OCI-M2 (cell line): ENCODE measurements around the gene CDX2.

ENCODE experiments used
- DNase-seq: peaks from one replicate; lab custom pipeline; 2025; ENCODE audit not compliant: unreplicated experiment; lab: John Stamatoyannopoulos, UW

CDX2 gene

DNA sequence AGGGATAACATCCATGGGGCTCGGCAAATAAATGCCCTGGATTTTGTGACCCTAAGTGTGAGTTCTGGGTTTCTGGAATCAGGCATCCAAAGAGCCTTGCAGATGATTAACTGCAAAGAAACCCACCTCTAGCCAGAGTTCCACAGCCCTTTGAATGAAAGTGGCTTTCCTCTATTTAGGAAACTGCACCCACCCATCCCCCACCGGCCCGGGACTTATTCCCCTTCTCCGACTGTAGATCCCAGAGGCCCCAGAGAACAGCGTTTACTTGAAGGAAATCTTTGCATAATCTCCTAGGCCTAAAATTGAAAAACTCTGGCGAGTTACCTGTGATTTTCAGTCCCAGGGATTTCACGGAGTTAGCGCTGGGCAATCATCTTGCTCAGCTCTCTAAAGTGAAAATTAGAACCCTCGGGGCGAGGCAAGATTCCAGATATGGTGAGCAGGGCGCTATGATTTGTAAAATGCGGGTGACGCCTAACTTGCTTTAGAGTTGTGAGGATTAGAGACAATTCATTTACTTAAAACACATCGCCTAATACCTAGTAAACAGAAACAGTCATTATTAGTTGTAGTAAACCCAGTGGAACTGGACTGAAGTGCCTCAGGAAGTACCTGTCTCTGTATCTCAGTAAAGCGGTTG lies 10.0 kb upstream of the CDX2 start:
- DNase-seq, result no peak

DNA sequence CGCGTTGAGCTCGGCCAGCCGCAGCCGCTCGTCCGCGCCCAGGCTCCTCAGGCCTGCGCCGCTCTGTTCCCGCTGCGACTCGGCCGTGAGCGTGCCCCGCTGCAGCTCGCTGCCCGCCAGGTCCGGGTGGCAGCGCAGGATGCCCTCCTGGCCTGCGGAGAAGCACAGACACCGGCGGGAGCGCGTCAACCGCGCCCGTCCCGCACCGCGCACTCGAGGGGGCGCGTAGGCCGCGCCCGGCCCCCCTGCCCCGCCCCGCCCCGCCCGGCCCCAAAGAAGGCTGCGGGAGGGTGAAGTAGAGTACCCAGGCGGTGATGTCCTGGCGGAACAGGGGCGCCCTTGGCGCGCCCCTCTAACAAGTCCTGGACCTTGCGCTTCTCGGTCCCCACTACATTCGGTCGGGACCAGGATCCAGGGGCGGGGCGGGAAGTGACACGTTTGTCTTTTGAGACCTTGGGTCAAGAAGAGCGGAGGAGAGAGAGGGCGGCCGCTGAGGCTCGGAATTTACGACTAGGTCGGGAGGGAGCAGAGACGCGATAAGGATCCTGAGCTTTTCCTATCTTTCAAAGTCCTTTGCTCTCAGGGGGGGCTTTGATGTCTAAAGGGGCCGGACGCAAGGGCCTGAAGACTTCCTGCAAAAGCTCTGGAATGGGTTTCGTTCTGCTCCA lies 9.3 kb upstream of the CDX2 start:
- no peak for DNase-seq

DNA sequence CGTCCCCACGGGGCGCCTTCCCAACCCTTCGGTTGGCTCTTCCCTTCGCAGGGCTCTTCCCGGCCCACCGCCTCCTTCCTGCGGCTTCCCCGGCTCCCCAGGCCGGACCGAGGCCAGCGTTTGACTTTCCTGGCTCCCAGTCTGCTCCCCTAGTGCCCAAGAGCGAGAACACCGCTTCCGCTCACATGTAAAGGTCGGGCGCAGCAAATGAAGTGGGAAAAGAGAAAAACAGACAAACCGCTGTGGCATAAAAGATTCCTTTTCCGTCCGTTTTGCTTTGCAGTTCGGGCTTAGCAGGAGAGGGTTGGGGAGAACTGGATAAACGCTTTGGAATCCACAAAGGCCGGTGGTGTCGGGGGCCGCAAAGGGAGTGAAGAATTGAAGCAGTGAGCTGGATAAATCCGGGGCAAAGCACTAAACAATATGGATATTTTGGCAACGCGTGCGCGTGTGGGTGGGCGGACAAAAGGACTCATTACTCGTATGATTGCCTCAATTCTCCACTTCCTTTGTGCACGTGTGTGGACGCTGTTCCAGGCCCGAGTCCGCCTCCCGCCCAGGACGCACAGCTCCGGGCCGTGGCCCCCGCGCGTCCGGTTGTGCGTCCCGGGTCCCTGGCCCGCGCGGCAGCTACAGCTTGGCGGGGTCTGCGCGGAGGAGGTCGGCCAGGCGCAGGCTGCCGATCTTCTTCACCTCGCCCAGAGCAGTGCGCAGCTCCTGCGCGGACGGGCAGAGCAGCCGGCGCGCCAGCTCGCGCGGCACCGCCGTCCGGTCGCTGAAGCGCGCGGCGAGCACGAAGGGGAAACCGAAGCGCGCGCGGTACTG lies 8.6 kb upstream of the CDX2 start:
- DNase-seq, result no peak

DNA sequence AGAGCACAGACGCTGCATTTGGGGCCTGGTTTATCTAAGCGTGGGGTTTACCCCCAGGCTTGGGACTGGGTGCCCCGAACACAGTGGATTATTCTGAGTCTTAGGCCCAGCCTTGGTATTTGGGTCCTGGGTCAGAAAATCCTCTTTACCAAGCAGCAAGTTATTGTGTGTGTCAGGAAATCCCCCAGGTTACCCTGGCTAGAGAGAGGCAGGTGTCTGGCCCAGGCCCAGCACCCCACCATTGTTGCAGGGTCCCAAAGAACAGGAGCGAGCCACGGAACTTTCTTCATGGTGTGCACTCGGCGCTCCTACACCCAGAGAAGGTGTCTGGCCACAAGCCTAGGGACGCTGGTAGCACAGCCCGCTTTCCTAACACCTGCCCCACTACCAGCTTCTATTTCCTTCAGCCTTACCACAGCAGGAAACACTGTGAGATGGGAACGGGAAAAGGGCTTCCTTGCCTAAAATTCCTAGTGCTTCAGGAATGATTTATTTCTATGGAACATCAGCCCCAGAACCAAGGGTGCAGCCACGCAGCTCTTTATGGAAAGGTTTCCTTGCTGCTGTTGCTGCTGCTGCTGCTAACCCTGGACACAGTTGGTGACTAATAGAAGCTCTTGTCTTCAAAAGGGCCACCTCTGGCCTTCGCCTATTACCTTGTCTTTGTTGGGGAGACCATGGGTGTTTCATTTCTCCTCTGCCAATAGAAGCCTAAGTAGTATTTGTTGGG lies 7.4 kb upstream of the CDX2 start:
- DNase-seq, result no peak

DNA sequence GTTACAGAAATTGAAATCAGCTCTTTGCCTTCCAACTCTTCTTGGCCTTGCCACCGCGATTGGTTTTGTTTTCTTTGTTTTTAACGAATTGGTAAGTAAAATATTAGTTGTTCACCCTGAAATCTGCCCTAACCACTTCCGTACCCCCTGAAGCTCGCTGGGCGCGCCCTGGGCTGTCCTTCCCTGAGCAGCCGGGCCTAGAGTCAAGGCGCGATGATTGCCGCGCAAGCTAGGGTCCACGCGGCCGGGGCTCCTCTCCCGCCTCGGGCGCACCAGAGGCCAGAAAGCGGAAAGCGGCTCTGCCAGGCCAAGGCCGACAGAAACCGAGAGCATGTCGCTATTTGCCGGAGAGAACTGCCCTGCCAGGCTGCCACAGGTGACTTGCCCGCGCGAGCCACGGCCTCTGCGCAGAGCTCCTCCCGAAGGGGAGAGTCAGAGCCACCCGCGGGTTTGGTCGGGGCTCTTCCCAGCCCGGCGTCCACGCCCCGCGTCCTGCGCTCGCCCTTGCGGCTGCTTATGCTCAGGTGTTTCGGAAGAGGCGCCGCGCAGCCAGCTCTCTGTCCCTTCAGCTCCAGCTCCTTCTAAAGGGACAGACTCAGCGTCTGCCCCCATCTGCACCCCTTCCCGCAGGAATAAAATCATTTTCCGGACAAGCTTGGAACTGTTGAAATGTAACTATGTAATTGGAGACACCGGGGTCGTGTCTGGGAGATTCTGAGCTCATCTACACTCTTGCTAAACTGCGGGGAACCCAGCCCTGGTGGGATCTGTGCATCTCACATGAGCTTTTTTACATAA lies 6.6 kb upstream of the CDX2 start:
- no peak for DNase-seq

DNA sequence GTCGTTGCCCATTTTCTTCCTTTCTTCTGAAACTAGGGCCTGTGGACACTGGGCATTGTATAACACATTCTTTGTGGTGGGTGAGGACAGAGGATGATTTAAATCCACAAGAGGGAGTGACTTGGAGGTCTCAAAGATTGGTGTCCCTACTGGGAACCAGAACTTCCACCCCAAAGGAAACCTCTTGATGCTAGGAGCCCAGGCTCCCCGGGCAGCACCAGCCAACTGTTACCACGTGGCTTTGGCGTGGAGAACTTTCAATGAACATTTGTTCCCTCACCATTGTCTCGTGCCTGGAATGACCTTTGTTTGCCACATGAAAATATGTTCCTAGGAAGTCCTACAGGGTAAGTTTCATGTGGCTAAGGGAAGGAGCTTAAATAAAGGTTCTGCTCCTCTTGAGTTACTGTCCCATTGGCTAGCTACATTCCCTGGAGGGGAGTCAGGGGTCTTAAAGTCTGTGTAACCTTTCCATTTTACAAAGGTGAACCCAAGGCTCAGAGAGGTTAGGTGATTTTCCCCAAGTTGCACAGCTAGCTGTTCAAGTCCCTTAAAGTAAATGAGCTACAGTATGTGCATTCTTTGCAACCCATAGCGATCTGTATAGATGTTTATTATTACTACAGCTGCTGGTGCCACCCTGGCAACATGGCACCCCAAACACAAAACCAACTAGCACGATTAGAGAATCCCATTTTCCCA lies 5.0 kb upstream of the CDX2 start:
- DNase-seq, result no peak

DNA sequence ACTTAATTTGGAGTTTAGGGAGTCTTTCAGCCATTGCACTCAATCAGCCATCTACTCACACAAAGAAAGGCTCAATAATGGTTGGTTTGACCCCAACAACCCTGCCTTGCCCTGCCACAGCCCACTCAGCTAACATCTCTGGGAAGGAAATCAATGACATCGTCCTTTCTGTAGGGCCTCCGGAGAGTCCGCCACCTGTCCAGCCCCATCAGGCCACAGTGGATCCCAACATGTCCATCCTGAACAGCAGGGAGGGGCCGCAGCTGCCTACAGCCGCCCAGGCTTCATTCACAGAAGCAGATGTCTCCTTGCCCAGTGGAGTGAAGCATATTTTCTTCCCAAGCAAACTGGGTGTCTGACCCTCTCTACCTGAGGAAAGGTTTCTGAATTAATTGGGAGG lies 4.2 kb upstream of the CDX2 start:
- DNase-seq, result no peak

DNA sequence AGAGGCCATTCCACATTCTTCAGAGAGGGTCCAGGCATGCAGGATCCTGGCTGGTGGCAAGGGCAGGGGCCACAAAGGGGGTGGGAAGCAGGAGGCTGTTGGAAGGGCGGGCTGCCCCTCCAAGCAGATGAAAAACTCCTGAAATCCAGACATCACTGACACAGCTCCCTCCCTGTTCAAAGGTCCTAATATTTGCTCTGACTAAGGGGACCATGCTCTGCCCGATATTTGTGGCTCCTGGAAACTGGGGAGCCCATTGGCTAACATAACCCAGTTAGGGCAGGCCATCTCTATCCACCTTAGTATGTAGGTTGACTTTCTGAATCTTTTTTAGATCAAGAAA lies 3.3 kb upstream of the CDX2 start:
- no peak for DNase-seq

DNA sequence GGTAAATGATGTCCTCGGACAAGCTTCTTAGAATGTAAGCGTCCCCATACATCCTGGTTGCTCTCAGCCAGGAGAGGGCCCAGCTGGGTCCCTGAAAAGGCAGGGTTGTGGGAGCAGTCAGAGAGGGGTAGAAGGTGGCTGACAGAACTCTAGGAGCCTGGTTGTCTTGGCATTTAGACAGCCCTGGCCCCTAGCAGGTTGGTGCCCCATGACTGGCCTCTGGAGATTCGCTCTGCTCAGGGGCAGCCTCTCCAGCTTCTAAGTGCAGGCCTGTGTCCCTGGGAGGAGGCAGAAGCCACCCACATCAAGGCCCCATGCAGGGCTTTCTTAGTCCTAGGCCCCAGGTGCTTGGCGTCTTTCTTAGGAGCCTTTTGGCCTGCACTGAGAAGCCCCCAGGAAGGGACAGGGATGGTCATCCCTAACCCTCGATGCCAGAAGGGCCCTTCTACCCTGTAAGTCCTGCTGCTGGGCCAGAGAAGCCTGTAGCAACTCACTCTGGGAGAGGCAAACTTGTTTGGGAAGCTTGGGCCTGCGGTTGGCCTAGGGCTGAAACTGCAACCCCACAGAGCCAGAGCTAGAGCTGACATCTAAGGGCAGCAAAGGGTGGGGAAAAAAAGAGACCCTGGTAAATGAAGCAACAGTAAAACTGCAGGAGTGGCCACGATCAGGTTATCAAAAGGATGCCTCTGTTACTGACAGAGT lies 2.8 kb upstream of the CDX2 start:
- no peak for DNase-seq

DNA sequence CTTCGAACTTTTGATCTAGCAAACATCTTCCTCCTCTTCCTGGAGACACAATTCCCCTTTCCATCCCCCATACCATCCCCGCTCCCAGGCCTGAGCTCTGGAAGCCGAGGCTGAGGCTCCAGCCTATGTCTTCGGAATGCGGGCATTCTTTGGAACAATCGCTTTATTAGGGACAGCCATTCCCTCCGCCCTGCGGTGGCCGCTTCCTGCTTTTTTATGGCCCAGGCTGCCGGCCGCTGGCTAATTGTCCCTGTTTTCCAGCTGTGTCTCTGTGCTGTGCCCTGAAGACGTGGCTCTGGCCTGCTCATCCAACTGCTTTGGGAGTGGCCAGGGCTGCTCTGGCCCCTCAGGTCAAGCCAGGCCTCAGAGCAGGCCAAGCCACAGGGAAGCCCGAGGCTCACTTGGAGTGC lies 2.1 kb upstream of the CDX2 start:
- DNase-seq, result no peak

DNA sequence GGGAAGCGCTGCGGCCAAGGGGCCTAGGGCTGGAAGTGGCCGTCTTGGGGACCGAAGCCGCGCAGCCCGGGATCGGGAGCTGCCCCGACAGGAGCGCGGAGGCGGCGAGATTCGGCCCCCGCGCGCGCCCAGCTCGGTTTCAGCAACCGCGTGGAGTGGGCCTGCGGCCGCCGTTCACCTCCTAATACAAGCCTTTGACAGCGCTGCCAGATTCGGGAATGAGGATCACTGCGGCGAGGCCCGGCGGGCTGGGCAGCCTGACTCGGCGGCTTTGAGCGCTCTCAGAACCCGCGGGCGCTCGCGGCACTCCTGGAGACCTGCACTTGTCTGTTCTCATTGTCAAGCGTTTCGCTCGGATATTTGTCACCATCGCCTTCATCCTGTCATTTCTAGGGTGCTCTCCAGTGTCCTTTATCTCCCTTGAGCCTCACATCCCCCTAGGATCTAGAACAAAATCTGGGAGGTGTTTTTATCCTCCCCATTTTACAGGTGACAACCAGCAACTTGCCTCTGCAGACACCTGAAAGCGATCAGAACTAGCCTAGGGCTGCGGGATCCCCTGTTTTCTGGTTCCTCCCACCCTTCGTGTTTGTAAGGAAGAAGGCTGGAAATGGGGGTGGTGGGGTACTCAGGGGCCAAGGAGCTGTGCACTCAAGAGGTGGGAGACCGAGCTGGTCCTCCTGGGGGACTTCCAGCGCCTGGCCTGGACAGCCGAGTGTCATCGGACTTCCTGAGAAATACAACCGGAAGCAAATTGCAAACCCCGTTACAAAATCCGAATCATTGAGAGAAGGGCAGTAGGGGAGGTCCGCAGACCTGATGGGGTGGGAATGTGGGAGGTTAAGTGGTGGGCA lies 1.5 kb upstream of the CDX2 start:
- no peak for DNase-seq

DNA sequence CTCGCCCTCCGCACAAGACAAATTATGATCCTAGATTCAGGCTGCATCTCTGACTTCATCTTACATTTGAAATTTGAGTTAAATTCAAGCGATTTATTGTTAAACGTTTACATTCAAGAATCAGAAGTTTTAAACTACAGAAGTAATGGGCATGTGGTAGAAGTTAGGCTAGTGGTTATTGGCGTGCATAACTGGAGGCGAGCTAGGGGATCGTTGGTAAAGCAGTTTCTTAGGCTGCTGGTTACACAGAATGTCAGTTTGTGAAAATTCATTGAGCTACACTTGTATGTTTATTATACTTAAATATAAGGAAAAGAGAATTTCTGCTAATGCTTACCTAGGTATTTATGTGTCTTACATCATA lies 733 bp upstream of the CDX2 start:
- no peak for DNase-seq

DNA sequence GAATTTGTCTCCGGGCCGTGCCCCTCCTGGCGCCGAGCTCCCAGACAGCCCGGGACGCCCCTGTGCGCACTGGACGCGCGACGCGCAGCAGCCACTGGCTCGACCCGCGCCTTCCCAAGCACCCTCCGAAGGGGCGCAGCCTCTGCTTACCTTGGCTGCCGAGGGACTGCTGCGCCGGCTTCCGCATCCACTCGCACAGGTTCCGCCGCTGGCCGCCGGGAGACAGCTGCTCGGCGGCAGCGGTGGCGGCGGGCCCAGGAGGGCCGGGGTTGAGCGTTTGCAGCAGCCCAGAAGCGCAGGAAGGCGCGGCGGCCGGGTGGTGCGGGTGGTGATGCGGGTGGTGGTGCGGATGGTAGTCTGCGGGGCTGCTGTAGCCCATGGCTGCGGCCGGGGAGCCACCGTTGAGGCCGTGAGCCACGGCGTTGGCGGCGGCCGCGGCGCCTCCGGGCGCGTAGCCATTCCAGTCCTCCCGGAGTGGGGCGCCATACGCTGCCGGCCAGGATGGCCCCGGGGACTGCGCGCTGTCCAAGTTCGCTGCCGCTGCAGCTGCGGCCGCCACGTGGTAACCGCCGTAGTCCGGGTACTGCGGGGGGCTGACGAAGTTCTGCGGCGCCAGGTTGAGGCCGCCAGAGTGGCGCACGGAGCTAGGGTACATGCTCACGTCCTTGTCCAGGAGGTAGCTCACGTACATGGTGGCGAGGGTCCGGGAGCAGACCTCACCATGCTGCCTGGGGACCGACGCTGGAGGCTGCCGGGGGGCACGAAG lies 616 bp downstream of the CDX2 start:
- DNase-seq, result no peak

DNA sequence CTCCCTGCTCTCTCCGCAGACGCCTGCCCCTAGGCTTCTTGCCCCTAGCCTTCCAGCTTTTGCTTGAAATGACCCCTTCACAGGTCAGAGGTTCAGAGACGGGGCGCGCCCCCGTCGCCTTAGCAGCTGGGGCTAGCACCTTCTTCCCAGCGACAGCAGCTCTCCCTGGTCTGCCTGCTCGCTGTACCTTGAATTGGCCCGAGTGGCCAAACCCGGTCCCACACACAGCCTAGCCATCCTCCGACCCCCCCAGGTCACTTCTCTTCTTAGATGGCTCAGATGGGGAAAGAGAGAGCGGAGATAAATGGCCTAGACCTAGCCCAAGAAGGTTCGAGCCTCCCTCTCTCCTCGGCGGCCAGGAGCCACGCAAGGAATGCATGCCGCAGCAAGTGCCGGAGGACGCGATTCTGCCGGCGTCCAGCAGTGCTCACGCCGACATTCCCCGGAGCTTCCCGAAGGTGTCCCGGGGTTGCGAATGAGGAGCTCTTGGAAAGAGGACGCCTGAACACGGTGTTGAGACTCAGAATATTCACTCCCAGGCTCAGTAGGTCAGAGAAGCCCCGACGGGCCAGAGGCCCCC lies 1.3 kb downstream of the CDX2 start:
- DNase-seq, result no peak

DNA sequence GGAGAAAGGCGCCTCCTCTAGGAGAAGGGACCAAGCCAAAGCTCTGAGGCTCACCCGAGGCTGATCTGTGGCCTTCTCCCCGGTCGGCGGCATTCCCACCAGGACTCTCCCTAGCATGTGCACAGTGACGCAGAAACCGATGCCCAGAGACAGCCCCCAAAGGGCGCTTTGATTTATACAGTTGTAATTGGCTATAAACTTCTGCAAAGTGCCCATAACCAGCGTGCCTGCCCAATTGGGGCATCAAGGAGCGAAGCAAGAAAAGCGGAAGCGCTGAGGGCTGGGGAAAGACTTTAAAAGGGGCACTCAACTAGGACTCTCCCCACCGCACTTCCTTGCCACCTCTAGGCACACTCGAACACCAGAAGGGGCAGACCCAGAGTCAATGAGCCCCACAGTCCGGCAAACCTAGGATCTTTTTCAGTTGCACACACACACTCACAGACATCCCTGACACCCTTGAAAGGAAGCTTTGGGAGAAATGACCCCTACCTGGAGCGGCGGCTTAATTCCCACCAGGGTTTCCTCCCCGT lies 1.8 kb downstream of the CDX2 start:
- no peak for DNase-seq

DNA sequence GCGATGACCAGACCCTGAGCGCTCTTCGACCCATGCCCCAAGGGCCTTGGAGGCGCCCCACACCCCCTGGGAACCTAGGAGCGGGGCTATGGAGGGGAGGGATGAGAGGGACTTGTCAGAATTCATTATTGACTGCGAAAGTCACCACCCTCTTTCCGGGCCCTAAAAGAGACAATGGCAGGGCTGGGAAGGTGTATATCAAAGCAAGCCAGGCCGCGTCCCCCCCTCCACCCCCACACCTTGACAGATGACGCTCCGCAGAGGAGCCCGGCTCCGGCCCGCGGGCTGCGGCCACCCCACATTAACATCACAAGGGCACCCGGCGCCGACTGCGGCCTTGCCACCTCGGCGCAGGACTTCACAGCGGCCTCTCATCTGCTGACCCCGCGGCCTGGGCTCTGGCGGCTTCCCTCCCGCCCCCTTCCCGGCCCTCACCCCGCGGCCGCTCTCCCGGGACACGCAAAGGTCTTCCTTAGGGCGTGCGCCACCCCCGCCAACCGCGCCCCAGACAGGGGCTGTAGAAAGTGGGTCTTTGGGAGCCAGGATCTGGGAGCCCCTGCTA lies 2.4 kb downstream of the CDX2 start:
- no peak for DNase-seq
